Measurements from ENCODE around the gene FAM8A1.
A peak's percentile ranks its signal among the peaks of the same experiment; 100 is the strongest.

FAM8A1 gene

GRCh38 chr6:17588011-17588410 lies 12.1 kb upstream of the FAM8A1 start:
- no peak for TF ChIP-seq CTCF (conservative IDR thresholded peaks at IDR 0.05; ENCODE audit: low read depth, low read length)
- H3K4me3 ChIP-seq (ENCODE audit: low read depth, low read length) = no peak overlapping the region
- no peak for DNase-seq (ENCODE audit: low read depth)

GRCh38 chr6:17589406-17590096 lies 10.6 kb upstream of the FAM8A1 start:
- peak; percentile 36 for TF ChIP-seq CTCF (conservative IDR thresholded peaks at IDR 0.05; ENCODE audit: low read depth, low read length)
- DNase-seq (ENCODE audit: low read depth) = peak; percentile 88
- H3K4me3 ChIP-seq (ENCODE audit: low read depth, low read length) = no peak overlapping the region

DNA sequence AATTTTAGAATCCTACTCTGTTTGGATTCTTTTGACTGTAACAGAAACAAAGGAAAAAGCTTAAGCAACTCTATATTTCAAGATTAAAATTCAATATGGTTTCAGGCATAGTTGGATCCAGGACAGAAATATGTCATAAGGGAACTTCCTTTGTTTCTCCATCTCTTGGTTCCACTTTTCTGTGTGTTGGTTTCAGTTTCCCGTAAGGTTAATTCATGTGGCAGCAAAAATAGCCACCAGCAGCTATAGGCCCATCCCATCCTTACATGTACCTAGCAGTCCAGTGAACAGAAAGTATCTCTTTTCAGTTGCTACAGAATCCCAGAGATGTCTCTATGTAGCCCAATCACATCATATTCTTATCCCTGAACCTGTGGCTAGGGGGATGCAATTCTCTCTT lies 8.8 kb upstream of the FAM8A1 start:
- no peak overlapping the region for H3K4me3 ChIP-seq (ENCODE audit: low read depth, low read length)
- no peak for TF ChIP-seq CTCF (conservative IDR thresholded peaks at IDR 0.05; ENCODE audit: low read depth, low read length)
- no peak for DNase-seq (ENCODE audit: low read depth)

GRCh38 chr6:17593246-17593645 lies 6.9 kb upstream of the FAM8A1 start:
- TF ChIP-seq CTCF (conservative IDR thresholded peaks at IDR 0.05; ENCODE audit: low read depth, low read length) = no peak
- H3K4me3 ChIP-seq (ENCODE audit: low read depth, low read length) = no peak overlapping the region
- DNase-seq (ENCODE audit: low read depth) = no peak

DNA sequence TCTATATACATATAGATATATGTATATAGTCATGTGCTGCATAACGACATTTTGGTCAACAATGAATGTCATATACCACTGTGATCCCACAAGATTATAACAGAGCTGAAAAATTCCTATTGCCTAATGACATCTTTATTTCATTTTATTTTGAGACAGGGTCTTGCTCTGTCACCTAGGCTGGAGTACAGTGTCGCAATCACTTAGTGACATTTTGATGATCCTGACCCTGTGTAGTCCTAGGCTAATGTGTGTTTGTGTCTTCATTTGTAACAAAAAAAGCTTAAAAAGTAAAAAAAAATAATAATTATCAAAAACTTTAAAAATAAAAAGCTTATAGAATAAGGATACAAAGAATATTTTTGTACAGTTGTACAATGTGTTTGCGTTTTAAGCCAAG lies 4.0 kb upstream of the FAM8A1 start:
- no peak for TF ChIP-seq CTCF (conservative IDR thresholded peaks at IDR 0.05; ENCODE audit: low read depth, low read length)
- no peak overlapping the region for H3K4me3 ChIP-seq (ENCODE audit: low read depth, low read length)
- DNase-seq (ENCODE audit: low read depth) = no peak

DNA sequence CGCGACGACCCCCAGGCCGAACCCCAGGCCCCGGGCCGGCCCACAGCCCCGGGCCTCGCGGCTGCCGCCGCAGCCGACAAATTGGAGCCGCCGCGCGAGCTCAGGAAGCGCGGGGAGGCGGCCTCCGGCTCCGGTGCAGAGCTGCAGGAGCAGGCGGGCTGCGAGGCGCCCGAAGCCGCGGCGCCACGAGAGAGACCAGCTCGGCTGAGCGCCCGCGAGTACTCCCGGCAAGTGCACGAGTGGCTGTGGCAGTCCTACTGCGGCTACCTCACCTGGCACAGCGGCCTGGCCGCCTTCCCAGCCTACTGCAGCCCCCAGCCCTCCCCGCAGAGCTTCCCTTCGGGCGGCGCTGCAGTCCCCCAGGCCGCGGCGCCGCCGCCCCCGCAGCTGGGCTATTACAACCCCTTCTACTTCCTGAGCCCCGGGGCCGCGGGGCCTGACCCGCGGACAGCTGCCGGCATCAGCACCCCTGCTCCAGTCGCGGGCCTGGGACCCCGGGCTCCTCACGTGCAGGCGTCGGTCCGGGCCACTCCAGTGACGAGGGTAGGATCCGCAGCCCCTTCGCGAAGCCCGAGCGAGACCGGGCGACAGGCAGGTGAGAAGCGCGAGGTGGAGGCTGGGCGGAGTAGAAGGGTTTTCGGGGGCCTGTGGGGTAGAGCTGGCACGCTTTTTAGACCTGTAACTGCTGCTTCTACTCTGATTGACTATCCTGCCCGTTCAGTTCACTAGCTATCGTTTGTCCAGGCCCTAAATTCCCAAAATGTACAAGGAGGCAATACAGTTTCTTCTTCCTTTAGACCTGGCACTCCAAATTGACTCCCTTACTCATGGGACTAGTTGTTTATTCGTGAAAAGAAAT lies 654 bp downstream of the FAM8A1 start:
- TF ChIP-seq CTCF (conservative IDR thresholded peaks at IDR 0.05; ENCODE audit: low read depth, low read length) = no peak
- peak overlapping the region; percentile 89 for H3K4me3 ChIP-seq (ENCODE audit: low read depth, low read length)
- peak; percentile 30 for DNase-seq (ENCODE audit: low read depth)
